ENCODE results near the gene APOC3.

APOC3 gene

DNA sequence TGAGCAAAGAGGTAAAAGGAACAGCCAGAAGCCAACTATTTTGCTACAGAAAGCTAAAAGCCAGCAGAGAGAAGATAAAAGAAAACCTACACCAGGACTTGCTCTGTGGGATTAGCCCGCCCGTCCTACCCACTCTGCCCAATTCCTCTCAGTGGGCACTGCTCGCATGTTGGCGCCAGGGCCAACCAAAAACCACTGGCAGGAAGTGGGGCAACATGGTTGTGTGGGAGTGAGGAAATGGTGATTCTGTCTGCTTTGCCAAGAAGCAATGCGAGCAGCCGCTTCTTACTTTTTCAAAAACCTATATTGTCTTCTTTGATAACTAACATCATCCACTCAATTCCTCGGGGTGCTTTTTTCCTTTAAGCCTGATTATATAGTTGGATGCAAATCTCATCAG, 21.9 kb downstream of the APOC3 start:
- no peak for DNase-seq

DNA sequence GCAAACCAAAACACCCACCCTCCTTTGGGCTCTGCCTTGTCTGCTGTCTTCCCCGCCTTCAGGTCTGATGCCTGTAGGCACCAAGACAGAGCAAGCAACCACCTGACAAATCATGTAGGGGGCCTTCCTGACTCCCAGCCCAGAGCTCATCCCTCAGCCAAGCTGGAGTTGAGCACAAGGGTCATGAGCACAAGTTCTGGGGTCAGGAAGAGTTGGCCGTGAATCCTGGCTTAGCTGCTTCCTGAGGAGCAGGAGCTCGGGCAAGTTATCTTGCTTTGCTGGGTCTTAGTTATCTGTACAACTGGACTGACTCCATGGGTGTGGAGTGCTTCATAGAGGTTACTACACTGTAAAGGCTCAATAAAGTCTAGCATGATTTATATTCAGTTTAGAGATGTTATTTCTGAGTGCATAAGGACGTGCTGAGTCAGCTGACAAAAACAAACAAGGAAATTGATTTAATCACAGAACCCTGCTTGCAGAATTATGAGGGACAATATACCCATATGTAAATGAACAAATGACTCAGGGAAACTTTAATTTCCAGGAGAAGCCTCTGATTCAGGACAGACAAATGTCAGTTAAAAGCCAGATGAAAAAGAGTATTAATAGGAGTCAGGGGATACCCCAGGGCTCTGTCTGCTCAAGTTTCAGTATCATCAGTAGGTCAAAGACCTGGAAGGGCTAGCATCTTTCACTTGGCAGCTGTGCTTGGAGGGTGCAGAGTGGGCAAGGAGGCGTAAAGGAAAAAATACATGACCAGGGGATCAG, 22.7 kb downstream of the APOC3 start:
- DNase-seq = peak; percentile 61

DNA sequence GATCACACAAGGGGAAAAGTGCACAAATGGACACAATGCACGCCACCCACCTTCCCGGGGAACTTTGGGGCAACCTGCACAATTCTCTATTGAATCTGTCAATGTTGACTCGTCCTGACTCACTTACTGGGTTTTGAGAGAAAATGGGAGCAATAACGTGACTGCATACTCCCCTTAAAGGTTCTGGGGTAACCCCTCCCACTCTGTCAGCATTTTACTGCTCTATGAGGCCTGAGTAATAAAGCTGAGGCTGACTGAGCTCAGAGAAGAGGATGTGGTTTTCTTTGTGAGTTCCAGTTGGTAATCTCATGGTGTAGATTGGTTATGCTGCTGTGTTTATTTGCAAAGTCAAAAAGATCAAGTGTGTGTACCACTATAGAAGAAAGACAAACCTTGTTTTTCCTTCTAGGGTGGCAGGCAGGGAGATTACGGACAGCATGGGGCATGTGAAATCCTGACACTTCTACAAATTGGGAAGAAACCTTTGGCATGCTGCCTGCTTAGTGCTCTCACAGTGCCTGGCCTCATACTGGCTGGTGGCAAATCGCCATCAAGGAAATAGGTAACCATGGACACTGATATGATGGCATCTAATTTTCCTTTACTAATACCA, 23.9 kb downstream of the APOC3 start:
- DNase-seq = peak; percentile 88

DNA sequence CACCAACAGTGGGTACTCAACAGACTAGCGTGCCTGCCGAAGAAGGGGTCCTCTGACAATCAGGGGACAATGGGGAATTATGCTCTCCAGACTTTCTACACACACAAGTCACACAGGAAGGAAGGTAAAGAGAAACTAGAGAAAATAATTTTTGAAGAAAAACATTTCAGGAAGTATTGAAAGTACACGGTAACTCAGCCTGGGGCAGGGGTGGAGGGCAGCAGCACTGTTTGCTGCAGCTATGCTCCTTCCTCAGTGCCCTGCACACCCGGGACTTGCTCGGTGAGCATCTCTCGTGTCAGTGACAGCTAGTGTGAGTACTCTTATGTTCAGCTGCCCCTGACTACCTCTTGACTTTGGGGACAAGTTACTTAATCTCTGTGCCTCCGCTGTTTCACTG, 25.7 kb downstream of the APOC3 start:
- no peak for DNase-seq

DNA sequence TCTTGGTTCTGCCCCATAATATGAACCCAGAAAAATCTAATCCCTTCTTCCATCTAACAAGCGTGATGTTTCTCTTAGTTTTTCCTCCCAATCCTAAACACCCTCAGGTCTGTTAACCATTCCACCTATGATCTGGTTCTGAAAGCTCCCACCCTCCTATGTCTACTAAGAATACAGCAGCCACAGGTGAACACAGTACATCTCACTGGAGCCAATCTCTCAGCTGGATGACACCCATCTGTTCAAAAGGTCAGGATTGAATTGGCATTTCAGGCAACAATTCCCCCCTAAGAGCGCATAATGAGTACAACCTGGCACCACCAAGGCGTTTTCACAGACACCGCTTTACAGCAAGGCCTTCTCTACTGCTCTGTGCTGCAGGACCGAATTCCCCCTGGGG, 26.7 kb downstream of the APOC3 start:
- no peak for DNase-seq

DNA sequence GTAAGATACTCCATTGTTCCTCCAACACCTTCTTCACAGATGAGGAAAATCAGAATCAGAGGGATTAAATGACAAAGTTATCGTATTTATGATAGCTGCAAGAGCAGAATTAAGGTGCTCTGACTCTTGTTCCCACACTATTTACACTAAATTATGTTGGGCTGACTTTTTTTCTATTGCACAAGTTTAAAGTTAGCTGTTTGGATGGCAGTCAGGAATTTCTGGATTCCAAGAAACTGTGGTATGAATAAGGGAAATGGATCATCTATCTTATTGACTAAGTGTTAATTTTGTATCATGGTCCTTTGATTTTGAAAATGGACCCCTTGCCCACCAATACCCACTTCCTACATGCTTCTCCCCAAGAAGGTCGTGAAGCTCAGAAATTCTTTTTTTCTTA, 27.6 kb downstream of the APOC3 start:
- no peak for DNase-seq

DNA sequence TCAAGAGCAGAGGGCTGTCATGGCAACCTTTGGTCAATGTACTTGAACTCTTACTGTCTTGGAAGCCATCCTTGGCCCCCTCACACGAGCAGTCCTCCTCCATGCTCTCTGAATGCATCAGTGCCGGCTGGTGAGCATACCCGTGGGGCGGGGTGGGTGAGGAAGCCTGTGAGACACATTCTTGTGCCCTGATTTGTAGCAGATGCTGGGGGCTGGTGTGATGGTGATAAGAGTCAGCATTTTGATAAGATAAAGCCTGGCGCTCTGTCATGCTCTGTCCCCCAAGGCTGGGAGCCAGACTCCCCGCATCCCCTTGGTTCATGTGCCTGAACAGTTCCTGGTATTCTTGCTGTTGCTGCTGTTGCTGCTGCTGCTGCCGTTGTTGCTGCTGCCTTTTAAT, 28.2 kb downstream of the APOC3 start:
- DNase-seq = no peak

DNA sequence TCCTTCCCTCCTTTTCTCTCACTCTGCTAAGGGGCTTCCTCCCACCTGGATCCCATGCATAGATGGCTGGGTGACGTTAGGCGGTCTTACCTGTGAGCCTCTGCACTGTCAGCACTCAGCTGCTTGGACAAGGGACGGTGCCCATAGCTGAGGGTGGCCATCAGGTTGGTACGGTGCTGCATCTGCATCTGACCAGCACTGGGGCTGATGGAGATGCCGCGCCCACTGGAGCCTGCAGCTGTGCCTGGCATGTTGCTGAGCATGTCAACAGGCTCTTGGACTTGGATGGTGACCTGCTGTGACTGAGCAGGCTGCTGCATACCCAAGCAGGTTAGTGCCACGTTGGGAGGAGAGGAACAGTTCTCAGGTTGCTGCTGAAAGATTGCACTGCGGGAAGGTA, 29.5 kb downstream of the APOC3 start:
- DNase-seq = no peak

DNA sequence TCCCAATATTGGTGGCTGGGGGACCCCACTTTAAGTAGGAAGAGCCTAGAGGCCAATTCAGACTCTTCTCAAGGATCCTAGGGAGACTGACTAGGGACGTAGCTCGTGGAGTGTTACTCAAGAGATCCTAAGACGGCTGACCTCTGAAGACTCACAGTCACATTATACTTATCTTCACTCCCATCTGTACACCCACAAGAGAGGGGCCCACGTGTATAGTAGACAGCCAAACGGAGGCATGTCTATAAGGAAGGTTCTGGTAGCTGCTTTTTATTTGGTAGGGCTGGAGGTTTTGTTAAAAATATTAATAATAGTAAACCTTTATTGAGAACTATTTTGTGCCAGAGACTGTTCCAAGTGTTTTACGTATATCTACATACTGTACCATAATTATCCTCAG, 30.6 kb downstream of the APOC3 start:
- DNase-seq = no peak

DNA sequence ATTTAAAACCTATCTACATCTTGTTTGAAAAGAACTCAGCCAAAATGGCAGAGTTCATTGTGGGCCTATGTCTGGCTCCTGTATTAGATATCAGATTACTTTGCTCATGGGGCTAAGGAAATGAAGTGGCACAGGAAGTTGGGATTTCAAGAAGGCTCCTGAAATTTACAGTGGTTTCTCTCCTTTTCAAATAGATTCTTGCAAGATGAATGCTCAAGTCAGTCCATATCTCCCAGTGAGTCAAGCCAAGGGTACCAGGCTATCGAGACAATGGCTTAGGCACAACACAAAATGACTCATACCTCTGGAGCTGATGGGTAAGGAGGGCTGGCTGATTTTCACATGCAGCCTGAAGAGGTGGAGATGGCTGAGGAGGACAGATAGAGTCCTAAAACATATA, 31.8 kb downstream of the APOC3 start:
- DNase-seq = peak; percentile 64

DNA sequence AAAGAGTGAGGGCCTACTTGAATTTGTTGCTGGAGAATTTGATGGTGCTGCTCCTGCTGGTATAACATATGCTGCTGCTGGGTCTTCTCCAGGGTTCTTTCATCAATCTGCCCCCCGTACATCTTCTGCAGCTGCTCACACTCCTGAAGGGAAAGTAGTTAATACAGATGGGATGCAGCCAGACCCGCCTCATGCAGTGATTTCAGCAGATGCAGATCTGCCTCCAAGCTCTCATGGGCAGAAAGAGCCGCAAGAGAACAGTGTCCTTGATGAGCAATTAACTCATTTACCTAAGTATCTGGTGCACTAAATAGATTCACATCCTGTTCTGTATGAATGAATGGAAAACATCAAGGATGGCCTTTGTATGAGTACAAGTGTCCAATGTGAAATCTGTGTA, 32.5 kb downstream of the APOC3 start:
- DNase-seq = no peak

DNA sequence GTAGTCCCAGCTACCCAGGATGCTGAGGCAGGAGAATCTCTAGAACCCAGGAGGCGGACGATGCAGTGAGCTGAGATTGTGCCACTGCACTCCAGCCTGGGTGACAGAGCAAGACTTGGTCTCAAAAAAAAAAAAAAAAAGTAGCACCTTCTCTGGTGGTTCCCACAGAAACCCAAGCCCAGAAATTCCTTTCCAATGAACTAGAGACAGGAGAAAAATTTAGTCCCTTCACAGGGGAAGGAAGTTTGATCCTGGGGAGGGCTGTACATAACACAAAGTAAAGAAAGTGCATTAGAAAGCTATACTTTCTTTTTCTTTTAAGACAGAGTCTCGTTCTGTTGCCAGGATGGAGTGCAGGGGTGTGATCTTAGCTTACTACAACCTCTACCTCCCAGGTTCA, 33.2 kb downstream of the APOC3 start:
- DNase-seq = peak; percentile 43

DNA sequence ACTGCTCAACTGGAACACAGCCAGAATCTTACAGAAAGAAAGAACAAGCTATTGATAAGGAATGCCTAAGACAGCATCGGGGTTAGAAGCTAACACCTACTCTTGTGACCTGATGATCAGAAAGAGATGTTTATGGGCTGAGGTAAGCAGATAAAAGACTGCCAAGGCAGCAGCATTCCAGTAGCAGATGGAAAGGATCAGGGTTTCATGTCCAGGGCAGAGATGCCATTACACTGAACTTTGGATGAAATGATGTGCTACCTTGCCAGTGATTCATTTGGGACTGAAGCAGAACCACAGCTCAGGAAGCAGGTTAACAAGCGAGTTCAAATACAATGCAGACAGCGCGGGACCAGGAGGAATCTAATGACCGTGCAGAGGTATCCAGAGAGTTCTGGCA, 34.8 kb downstream of the APOC3 start:
- peak; percentile 32 for DNase-seq

DNA sequence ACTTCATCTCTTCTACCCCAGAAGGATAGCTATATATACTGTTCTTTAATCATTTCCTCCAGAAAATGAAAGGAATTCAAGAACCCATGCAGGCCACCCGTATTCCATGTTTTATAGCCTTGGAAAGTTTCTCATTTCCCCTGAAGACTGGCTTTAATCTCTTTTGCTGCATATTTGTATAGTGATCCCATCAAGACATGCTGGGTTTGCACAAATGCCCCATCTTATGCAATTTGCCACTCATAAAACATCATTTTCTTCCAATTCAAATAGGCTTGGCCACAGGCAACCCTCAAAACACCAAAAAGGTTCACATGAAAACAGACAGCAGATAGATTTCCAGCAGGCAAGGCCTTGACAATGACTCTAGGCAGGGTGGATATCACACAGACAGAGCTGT, 36.0 kb downstream of the APOC3 start:
- peak; percentile 90 for DNase-seq

DNA sequence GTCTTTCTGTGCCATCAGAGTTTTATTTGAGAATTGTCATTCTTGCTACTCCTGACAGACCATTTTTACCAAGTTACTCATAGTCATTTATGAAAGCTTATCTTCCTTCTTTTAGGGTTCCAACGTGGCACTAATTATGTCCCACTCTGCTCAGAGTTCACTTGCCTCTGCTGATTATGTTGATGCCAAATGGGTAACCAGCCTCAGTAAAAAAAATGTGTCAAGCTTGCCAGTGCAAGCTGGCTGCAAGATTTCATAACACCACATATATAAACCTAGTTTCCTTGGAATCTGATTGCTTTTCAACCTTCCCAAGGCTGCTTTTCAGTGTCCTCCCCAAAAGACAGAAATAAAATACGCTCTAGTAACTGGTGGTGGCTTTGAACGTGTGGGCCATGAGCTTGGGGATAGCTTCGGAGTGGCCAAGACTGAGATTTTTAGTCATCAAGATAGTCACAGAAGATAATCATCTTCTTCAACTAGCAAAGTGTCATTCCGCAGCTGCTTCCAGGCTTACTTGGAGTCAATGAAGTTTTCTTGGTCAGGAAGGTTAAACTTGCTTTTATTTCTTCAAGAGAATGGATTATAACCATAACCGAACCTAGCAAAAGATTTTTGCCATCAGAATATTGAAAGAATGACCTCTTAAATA, 37.2 kb downstream of the APOC3 start:
- no peak for DNase-seq

DNA sequence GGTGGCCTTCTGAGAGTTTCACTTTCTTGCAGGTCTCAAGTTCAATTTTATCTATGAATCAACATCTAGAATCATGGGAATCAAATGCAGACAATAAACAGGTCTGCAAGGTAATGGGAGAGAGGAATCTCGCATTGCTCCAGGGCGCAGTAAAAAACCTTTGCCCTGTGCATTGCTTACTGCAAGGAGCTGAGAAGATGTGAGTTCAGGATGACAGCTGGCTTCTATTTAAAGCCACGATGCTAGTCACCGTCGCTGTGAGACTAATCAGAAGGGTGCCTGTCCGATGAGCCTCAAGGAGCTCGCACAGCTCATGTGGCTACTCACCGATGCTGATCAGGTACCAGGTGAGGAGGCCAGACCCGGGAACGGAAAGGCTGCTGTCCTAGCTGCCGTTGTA, 37.9 kb downstream of the APOC3 start:
- DNase-seq = no peak

DNA sequence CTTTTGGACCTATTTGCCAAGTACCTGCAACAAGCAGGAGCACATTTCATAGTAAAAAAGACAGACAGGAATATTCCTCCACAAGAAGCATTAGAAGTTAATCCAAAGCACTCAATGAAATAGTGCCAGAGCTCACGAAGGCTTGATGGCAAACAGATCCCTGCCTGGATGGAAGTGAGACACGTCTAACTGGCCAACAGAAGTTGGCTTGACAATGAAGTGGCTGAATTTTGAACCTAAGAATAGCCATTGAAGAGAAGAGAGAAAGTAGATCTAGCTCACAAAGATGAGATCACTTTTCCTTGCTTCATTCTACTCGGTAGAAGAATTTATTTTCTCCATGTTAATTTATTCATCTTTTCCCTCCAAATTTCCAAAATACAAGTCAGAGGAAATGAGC, 38.4 kb downstream of the APOC3 start:
- DNase-seq = no peak

DNA sequence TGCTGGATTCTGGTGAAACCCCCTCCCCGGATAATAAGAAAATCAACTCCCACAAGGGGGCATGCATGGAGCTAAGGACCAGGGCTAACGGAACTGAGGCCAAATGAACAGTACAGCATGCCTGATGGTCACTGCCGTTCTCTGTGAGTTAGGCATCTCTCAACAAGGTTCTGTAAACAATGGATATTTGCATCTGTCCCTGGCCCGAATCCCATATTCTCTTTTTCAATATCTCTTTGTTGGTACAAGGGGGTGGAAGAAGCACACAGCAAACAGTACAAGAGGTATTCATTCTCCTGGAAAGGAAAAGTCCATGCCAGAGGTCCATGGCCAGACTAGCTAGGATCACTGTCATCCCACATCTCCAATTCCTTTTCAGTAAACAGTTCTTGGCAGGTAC, 39.9 kb downstream of the APOC3 start:
- DNase-seq = no peak

DNA sequence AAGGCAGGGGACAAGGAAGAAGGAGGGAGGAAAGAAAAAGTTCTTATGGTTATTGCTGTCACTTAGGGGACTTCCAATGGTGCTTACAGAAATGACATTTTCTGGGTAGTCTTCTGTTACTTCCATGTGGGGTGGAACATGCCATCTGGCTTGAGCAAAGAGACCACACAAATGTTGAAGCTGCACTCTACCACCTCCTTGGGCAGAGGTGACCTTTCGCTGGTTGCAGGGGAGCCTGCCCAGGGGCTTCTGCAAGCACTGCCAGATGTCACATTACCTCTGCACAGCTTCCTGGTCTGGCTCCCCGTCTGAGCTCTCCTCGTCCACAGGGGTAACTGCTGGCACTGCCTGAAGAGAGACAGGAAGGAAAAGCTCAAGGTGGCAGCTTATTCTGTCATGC, 40.3 kb downstream of the APOC3 start:
- DNase-seq = no peak

DNA sequence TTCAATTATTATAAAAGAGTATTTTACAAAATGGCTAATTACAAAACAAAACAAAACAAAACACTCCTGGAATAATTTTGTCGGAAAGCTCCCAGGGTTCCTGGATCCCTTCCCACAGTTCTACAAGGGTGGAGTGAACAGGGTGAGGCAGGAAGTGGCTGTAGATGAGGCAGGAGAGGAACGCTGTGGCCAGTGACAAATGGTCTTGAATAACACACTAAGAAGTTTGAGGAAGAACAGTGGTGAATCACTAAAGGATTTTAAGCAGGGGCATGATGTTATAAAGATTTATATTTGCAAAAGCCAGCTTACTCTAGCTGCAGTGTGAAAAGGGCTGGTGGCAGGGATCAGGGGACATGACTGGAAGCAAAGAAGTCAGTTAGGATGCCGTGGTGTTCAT, 41.5 kb downstream of the APOC3 start:
- DNase-seq = peak; percentile 91

DNA sequence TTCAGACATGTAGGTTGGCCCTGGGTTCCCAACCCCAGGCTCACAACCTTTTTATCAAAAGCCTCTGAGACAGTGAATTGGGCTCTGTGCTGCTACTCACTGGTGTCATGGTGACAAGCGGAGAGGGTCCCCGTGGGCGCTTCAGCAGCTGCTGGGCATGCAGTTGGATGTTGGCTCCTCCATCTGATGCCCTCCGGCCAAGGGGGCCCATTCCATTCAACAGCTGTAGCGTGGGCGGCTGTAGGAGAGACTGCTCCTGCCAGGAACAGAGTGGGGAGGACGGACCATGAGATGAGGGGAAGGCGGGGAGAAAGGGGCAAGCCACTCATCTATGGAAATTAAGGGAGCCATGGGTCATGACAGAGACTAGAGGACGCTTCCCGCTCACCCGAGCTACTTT, 43.7 kb downstream of the APOC3 start:
- no peak for DNase-seq

DNA sequence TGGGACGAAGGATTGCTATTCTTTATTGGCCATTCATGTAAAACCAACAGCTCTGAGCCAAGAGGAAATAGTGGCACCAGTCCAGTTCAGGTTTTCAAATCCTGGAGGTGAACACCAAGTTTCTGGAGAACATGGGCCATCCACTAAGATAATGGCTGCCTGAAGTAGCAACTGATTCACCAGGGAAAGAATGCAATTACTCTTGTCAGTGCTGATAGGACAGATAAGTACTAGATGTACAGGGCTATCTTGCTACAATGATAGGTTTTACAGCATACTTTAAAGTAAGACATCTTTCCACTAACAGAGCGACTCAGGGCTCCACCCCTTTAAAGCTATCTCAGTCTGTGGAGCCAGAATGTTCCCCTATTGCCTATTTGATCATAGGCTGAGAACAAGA, 44.5 kb downstream of the APOC3 start:
- DNase-seq = peak; percentile 63

DNA sequence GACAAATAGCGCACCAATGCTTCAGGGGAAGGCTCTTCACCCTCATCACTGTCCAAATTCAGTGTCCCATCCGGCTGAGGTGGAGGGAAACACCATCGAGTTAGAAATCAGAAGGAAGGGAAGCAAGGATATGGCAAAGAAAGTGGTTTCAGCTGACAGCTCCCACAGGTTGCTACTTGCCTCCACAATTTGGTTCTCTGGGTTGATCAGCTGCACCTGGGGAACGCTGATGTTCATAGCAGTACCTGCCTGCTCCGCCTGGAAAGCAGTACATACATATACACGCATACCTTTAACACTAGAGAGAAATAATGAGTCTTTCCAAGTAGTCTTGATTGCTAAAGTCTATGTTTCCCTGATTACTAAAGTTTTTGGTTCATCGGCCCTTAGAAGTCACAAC, 45.5 kb downstream of the APOC3 start:
- no peak for DNase-seq

DNA sequence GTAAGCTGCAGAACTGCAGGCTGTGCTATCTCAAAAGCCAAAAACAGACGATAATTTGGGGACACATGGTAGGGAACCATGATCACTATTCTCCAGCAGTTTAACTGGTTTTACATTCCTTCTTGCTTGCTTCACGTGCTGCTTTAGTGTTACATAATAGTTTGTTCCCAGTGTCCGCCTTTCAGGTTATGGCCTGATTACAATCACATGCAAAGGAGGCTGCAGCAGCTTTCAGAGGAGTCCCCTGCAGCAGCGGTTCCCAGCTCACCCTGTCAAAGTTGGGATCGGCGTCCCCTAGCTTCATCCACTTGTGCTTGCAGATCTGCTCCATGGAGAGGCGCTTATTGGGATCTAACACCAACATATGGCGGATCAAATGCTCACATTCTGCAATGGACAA, 46.9 kb downstream of the APOC3 start:
- DNase-seq = no peak

Measured in fibroblast of skin of abdomen (primary cell).